ENCODE results near the gene ETS1.
"Not testable (repeated sequence)": the region's sequence is repeated elsewhere in the genome, so short reads cannot be mapped to it uniquely, and the experiment has no call there.

The ETS1 gene

GRCh38 chr11:128447233-128447632 is 140.1 kb downstream of the ETS1 start:
- DNase-seq (ENCODE audit: low read depth in 1 of 2, low spot score in 1 of 2) = no peak

- DNase-seq (ENCODE audit: low read depth in 1 of 2, low spot score in 1 of 2) = not testable (repeated sequence)
Observed at GRCh38 chr11:128445921-128446320, 141.4 kb downstream of the ETS1 start.

GRCh38 chr11:128437136-128437535 is 150.2 kb downstream of the ETS1 start:
- DNase-seq (ENCODE audit: low read depth in 1 of 2, low spot score in 1 of 2) = no peak

- DNase-seq (ENCODE audit: low read depth in 1 of 2, low spot score in 1 of 2) = no peak
Observed at GRCh38 chr11:128434818-128435217, 152.5 kb downstream of the ETS1 start.

- DNase-seq (ENCODE audit: low read depth in 1 of 2, low spot score in 1 of 2) = no peak
Observed at GRCh38 chr11:128434411-128434810, 152.9 kb downstream of the ETS1 start.

GRCh38 chr11:128432926-128433325 is 154.4 kb downstream of the ETS1 start:
- DNase-seq (ENCODE audit: low read depth in 1 of 2, low spot score in 1 of 2) = no peak

GRCh38 chr11:128431931-128432330 is 155.4 kb downstream of the ETS1 start:
- no peak for DNase-seq (ENCODE audit: low read depth in 1 of 2, low spot score in 1 of 2)

GRCh38 chr11:128428935-128429334 is 158.4 kb downstream of the ETS1 start:
- no peak for DNase-seq (ENCODE audit: low read depth in 1 of 2, low spot score in 1 of 2)

- DNase-seq (ENCODE audit: low read depth in 1 of 2, low spot score in 1 of 2) = no peak
Observed at GRCh38 chr11:128424851-128425285, 162.5 kb downstream of the ETS1 start.

- DNase-seq (ENCODE audit: low read depth in 1 of 2, low spot score in 1 of 2) = no peak
Observed at GRCh38 chr11:128424271-128424711, 163.1 kb downstream of the ETS1 start.

- DNase-seq (ENCODE audit: low read depth in 1 of 2, low spot score in 1 of 2) = peak; percentile 71 to 76
Observed at GRCh38 chr11:128422576-128423370, 164.6 kb downstream of the ETS1 start.

GRCh38 chr11:128421577-128422330 is 165.6 kb downstream of the ETS1 start:
- DNase-seq (ENCODE audit: low read depth in 1 of 2, low spot score in 1 of 2) = no peak

- no peak for DNase-seq (ENCODE audit: low read depth in 1 of 2, low spot score in 1 of 2)
Observed at GRCh38 chr11:128420951-128421350, 166.4 kb downstream of the ETS1 start.

- DNase-seq (ENCODE audit: low read depth in 1 of 2, low spot score in 1 of 2) = no peak
Observed at GRCh38 chr11:128420265-128420664, 167.1 kb downstream of the ETS1 start.

- DNase-seq (ENCODE audit: low read depth in 1 of 2, low spot score in 1 of 2) = no peak
Observed at GRCh38 chr11:128419012-128419767, 168.2 kb downstream of the ETS1 start.

- DNase-seq (ENCODE audit: low read depth in 1 of 2, low spot score in 1 of 2) = no peak
Observed at GRCh38 chr11:128417607-128418324, 169.6 kb downstream of the ETS1 start.

- no peak for DNase-seq (ENCODE audit: low read depth in 1 of 2, low spot score in 1 of 2)
Observed at GRCh38 chr11:128416976-128417375, 170.4 kb downstream of the ETS1 start.

- DNase-seq (ENCODE audit: low read depth in 1 of 2, low spot score in 1 of 2) = no peak
Observed at GRCh38 chr11:128415539-128415938, 171.8 kb downstream of the ETS1 start.

- no peak for DNase-seq (ENCODE audit: low read depth in 1 of 2, low spot score in 1 of 2)
Observed at GRCh38 chr11:128412847-128413791, 174.2 kb downstream of the ETS1 start.

GRCh38 chr11:128411812-128412211 is 175.5 kb downstream of the ETS1 start:
- DNase-seq (ENCODE audit: low read depth in 1 of 2, low spot score in 1 of 2) = no peak

Data from stimulated activated CD4-positive, alpha-beta T cell treated with anti-CD3 and anti-CD28 coated beads, Interleukin-15, amount 100 ng/mL, for 1 hour (primary cell).